KOPT-K1 (cell line): ENCODE data around the gene EEFSEC.
A peak's percentile ranks its signal among the peaks of the same experiment; 100 is the strongest.
"Not testable (repeated sequence)": the region's sequence is repeated elsewhere in the genome, so short reads cannot be mapped to it uniquely, and the experiment has no call there.

ENCODE experiments used
- H3K27ac ChIP-seq: fragments of 200-600 bp; sonication (generic); 2 replicates; pipeline ENCODE4 v1.5.1; 2016; ENCODE audit warnings: antibody characterized with exemption, mild to moderate bottlenecking, low read depth, low read length; ENCODE audit not compliant: poor library complexity, severe bottlenecking
- H3K36me3 ChIP-seq: fragments of 200-600 bp; sonication (generic); 2 replicates; pipeline ENCODE4 v1.5.1; 2017; ENCODE audit warnings: antibody characterized with exemption, mild to moderate bottlenecking, low read length, moderate library complexity; ENCODE audit not compliant: insufficient read depth
- H3K9me3 ChIP-seq: fragments of 200-600 bp; sonication (generic); 2 replicates; pipeline ENCODE4 v1.5.1; 2017; ENCODE audit warnings: antibody characterized with exemption, low read length, mild to moderate bottlenecking; ENCODE audit not compliant: insufficient read depth, poor library complexity, severe bottlenecking

EEFSEC gene

GRCh38 chr3:128144512-128145187 lies 8.6 kb upstream of the EEFSEC start:
- Histone ChIP-seq H3K27ac (no peak overlapping the region), H3K36me3 (no peaks in the 10 kb centered on the region), H3K9me3 (no peaks in the 10 kb centered on the region)

- Histone ChIP-seq H3K9me3 (no peaks in the 10 kb centered on the region), H3K36me3 (no peaks in the 10 kb centered on the region)
These were observed 8.0 kb upstream of the EEFSEC start for GRCh38 chr3:128145279-128145678.

DNA sequence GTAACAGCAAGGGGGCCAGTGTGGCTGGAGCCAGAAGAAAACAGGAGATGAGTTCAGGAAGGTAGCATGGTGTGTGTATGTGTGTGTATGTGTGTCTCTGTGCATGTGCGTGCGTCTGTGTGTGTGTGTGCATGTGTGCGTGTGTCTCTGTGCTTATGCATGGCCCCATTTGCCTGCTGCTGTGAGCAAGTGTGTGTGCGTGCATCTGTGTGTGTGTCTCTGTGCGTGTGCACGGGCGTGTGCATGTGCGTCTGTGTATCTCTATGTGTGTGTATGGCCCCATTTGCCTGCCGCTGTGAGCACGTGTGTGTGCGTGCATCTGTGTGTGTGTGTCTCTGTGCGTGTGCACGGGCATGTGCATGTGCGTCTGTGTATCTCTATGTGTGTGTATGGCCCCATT lies 7.1 kb upstream of the EEFSEC start:
- Histone ChIP-seq H3K36me3 (no peaks in the 10 kb centered on the region), H3K27ac (no peak overlapping the region), H3K9me3 (no peaks in the 10 kb centered on the region)

More at GRCh38 chr3:128145279-128145678, 8.0 kb upstream of the EEFSEC start:
- H3K27ac ChIP-seq: no peak overlapping the region

DNA sequence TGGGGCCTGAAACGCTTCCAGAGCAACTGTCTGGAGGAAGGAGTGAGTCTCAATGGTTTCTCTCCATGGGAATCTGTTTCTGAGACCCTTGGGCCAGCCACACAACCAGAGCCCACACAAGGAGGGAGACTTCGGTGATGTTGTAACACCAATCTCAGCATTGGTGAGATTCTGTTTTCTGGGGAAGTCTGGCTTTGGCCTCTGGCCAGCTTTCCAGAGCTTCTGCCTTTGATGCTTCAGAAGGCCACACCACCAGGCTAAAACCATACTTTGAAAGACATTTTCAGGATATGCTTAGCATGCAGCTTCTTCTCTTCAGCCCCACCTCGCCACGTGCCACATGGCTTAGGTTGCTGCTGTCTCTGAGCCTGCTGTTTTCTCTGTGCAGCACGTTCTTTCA lies 3.6 kb upstream of the EEFSEC start:
- Histone ChIP-seq H3K27ac (no peak overlapping the region), H3K36me3 (no peaks in the 10 kb centered on the region)

GRCh38 chr3:128151758-128152274 lies 1.5 kb upstream of the EEFSEC start:
- H3K9me3 ChIP-seq: no peaks in the 10 kb centered on the region
- no peak overlapping the region for H3K27ac ChIP-seq
- H3K36me3 ChIP-seq: peaks cover 12% of the 10 kb centered on the region

More for the DNA sequence above, 3.6 kb upstream of the EEFSEC start:
- H3K9me3 ChIP-seq: no peaks in the 10 kb centered on the region

GRCh38 chr3:128152419-128153155 lies 694 bp upstream of the EEFSEC start:
- Histone ChIP-seq H3K36me3 (peaks cover 20% of the 10 kb centered on the region), H3K27ac (peak overlapping the region; percentile 81), H3K9me3 (peaks cover 4% of the 10 kb centered on the region)

- H3K9me3 ChIP-seq: not testable (repeated sequence)
- Histone ChIP-seq H3K27ac (peak overlapping the region; percentile 81), H3K36me3 (peaks cover 32% of the 10 kb centered on the region)
These were observed 1.1 kb downstream of the EEFSEC start for GRCh38 chr3:128154354-128154753.

DNA sequence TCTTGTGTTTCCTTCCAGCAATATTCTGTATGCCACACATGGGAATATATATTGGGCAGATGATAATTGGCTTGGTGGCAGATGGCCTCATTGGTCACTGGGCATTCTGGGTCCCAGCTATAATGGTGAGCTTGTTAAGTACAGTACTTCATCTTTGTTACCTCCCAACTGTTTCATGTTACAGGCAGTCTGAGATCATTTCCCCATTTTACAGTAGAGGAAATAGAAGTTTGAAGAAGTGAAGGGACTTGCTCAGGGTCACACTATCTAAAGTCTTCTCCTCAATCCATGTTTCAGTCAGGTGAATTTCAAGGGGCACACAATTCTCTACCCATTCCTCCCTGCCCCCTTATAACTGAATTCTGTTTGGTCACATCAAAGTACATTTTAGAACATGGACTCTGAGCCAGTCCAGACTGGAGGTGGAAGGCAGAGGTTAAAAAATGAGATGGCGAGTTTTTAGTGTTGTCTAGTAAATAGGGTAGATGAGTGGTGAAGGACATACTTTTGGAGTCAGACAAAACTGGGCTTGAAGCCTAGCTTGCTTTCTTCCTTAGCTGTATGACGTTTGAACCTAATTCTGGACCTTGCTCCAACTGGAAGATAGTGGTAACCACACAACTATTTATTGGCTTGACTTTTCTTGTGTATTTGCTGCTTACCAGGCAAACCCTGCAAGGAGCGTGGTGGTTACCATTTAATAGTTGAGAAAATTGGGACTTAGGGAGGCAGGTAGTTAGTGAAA lies 2.5 kb downstream of the EEFSEC start:
- peaks cover 4% of the 10 kb centered on the region for H3K9me3 ChIP-seq
- peaks cover 40% of the 10 kb centered on the region for H3K36me3 ChIP-seq
- H3K27ac ChIP-seq: no peak overlapping the region

GRCh38 chr3:128160661-128161060 lies 7.4 kb downstream of the EEFSEC start:
- peaks cover 51% of the 10 kb centered on the region for H3K36me3 ChIP-seq
- no peak overlapping the region for H3K27ac ChIP-seq

GRCh38 chr3:128163432-128163831 lies 10.2 kb downstream of the EEFSEC start:
- Histone ChIP-seq H3K27ac (no peak overlapping the region), H3K9me3 (no peaks in the 10 kb centered on the region), H3K36me3 (peaks cover 26% of the 10 kb centered on the region; the same call in 1 of the 2 replicates)

More at GRCh38 chr3:128160661-128161060, 7.4 kb downstream of the EEFSEC start:
- peaks cover 4% of the 10 kb centered on the region for H3K9me3 ChIP-seq

DNA sequence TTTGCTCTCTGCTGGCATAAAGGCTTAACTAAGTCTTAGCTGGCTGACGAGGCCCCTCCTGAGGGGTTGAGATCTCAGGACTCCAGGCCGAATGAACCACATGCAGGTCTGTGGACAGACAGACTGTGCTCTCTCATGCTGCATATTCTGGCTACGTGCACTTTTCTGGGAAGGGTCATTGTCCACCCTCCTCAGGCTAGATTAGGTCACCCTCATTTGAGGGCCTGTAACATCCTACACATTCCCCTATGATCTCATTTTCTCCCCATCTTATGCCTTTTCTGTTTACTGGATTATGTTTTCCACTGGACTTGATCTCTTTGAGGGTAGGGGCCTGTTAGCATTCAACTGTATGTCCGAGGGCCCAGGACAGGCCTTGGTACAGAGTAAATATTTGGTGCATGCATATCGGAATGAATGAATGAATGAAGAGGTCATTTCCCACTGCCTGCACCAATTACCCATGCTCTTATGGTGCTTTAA lies 13.7 kb downstream of the EEFSEC start:
- no peaks in the 10 kb centered on the region for H3K9me3 ChIP-seq
- H3K36me3 ChIP-seq: peaks cover 5% of the 10 kb centered on the region; the same call in 1 of the 2 replicates
- H3K27ac ChIP-seq: no peak overlapping the region

DNA sequence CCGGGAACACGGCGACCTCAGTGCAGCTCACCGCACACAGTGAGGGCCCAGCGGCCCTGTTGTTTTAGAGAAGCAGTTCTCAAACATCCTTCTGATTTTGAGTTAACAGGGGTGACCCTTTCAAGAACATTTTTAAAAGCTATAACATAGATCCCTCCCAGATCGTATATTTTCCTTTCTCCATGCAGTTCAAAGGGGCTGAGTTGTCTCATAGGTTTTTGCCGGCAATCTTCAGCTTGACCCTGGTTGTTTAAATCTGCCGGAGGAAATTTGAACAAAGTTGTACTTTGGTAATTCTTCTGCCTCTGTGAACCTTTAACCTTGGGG lies 14.3 kb downstream of the EEFSEC start:
- no peaks in the 10 kb centered on the region; the same call in 1 of the 2 replicates for H3K36me3 ChIP-seq
- H3K27ac ChIP-seq: no peak overlapping the region
- no peaks in the 10 kb centered on the region for H3K9me3 ChIP-seq

- Histone ChIP-seq H3K36me3 (no peaks in the 10 kb centered on the region; the same call in 1 of the 2 replicates), H3K9me3 (no peaks in the 10 kb centered on the region), H3K27ac (no peak overlapping the region)
These were observed 14.8 kb downstream of the EEFSEC start for GRCh38 chr3:128167973-128168674.

DNA sequence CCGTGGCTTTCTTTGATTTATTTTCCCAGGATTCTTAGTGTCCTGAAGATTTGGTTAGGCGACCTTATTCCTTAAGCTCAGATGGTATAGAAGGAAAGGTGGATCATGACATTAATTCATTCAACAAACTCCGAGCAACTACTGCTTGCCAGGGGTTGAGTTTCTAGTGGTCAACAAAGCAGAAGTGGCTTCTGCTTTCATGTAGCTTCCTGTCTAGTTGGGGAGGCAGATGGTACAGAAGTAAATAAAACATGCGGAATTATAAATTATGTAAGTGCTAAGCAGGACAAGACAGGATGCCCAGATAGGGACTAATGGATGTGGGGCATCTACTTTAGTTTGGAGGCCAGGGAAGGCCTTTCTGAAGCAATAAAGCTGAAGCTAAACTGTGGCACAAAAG lies 15.6 kb downstream of the EEFSEC start:
- Histone ChIP-seq H3K27ac (no peak overlapping the region), H3K36me3 (no peaks in the 10 kb centered on the region; the same call in 1 of the 2 replicates), H3K9me3 (no peaks in the 10 kb centered on the region)
